Natural killer cell (primary cell): ENCODE data around the gene FLNA. TPM values are rescaled to one million over a fixed set of nuclear protein-coding genes. Genes with fewer than 3 reads are reported as not detected.
A peak's percentile ranks its signal among the peaks of the same experiment; 100 is the strongest.

Experiments
- ATAC-seq, 3 donors: fragments of 150-1000 bp in 2 of 3; fragments of 200-7000 bp in 1 of 3; cut with Tn5 transposase; 1 replicate in 1 of 3; 2 replicates in 2 of 3; pipeline ENCODE4 v1.10.0; 2021; ENCODE audit warnings: mild to moderate bottlenecking in 2 of 3, moderate library complexity in 2 of 3
- DNase-seq, 2 donors: peaks; one replicate each; pipeline versions ENCODE4 v3.0.0 to v3.0.0-alpha.2; 2013 to 2021; ENCODE audit warnings: mixed read lengths in 1 of 2
- H3K27ac ChIP-seq: one replicate; pipeline ENCODE4 v1.5.1; 2013; ENCODE audit warnings: mild to moderate bottlenecking, low read length
- H3K27me3 ChIP-seq: one replicate; pipeline ENCODE4 v1.6.1; 2013; ENCODE audit warnings: low read length; ENCODE audit not compliant: control insufficient read depth, insufficient read depth
- H3K36me3 ChIP-seq: one replicate; pipeline ENCODE4 v1.6.1; 2013; ENCODE audit warnings: low read length; ENCODE audit not compliant: control insufficient read depth, insufficient read depth
- H3K4me1 ChIP-seq: one replicate; pipeline ENCODE4 v1.6.1; 2013; ENCODE audit warnings: low read length; ENCODE audit not compliant: control insufficient read depth, insufficient read depth
- H3K4me3 ChIP-seq: one replicate; pipeline ENCODE4 v1.5.1; 2013; ENCODE audit warnings: low read length
- H3K9me3 ChIP-seq: one replicate; pipeline ENCODE4 v1.6.1; 2013; ENCODE audit warnings: low read length; ENCODE audit not compliant: control insufficient read depth, insufficient read depth
- H3K27ac Mint-ChIP-seq, 2 donors: one replicate each; pipeline ENCODE4 v1.8.0; 2022; ENCODE audit warnings: mild to moderate bottlenecking in 2 of 2, mixed read lengths in 2 of 2, moderate library complexity in 1 of 2
- H3K27me3 Mint-ChIP-seq, 2 donors: one replicate each; pipeline ENCODE4 v1.8.0; 2022; ENCODE audit warnings: low read depth in 2 of 2, mixed read lengths in 2 of 2
- H3K36me3 Mint-ChIP-seq: one replicate; pipeline ENCODE4 v1.8.0; 2022; ENCODE audit warnings: mixed read lengths
- H3K4me1 Mint-ChIP-seq, 2 donors: one replicate each; pipeline ENCODE4 v1.8.0; 2022; ENCODE audit warnings: mixed read lengths in 2 of 2
- H3K4me3 Mint-ChIP-seq: one replicate; pipeline ENCODE4 v1.8.0; 2022; ENCODE audit warnings: mild to moderate bottlenecking, moderate library complexity, mixed read lengths
- H3K9me3 Mint-ChIP-seq, 2 donors: one replicate each; pipeline ENCODE4 v1.8.0; 2022; ENCODE audit warnings: mixed read lengths in 2 of 2
- CTCF ChIP-seq: fragments of 200-600 bp; IDR thresholded peaks from one replicate; pipeline ENCODE4 v1.8.0; 2022; ENCODE audit warnings: antibody characterized with exemption
- WGBS: methylation state at CpG from one replicate; pipeline ENCODE4 v1.1.7; 2013; ENCODE audit warnings: missing lambda C conversion rate; ENCODE audit not compliant: insufficient coverage; 5-methylcytosine and 5-hydroxymethylcytosine counted together
- intact Hi-C: fragments of 100-400 bp; cut with micrococcal nuclease; formaldehyde crosslinking; loops from one replicate; pipeline ENCODE4 v1.14.2; 2022
- total RNA-seq, 4 donors: library from RNA; stranded (reverse); fragments of 120-200 nt in 1 of 4; gene quantifications; one replicate each; pipeline versions ENCODE4 v1.2.3 to v1.2.4, GENCODE V29; 2013 to 2022

Gene FLNA
- 1,000 to 10,000 TPM; 2,872 to 3,483 (median 2,927) TPM for total RNA-seq
- 930 TPM for total RNA-seq (2013)

- intact Hi-C loops, result loop anchor here (10.0 kb wide), 1 partner anchor 280 kb away; the partner anchor contains the start of gene MECP2
- Mint-ChIP-seq H3K36me3 (no peaks in the 10 kb centered on the region), H3K9me3 (no peaks in the 10 kb centered on the region), H3K27ac (peak within 1 kb of the TSS; percentile 95 to 97), H3K4me1 (peaks cover 12 to 14% of the 10 kb centered on the region in 2 donors), H3K27me3 (no peaks in the 10 kb centered on the region), H3K4me3 (peak within 1 kb of the TSS; percentile 76)
- peaks cover 47% of the 10 kb centered on the region for H3K4me1 ChIP-seq
- WGBS, result 9% methylated on average over 87 of the region's 95 CpGs
- H3K36me3 ChIP-seq, result no peaks in the 10 kb centered on the region
- H3K27ac ChIP-seq, result peak within 1 kb of the TSS; percentile 62
- ATAC-seq, result no peak
- peak within 1 kb of the TSS; percentile 34 for H3K4me3 ChIP-seq
- peak; percentile 38 to 54 for DNase-seq
- no peak for TF ChIP-seq CTCF
- no peaks in the 10 kb centered on the region for H3K27me3 ChIP-seq
- H3K9me3 ChIP-seq, result no peaks in the 10 kb centered on the region
These were observed at the start of gene FLNA for GRCh38 chrX:154374313-154375155. TSS of gene FLNA (minus strand) at chrX:154374634. CDS start at chrX:154371245, 3,389 bp downstream.

- H3K27ac ChIP-seq, result no peak overlapping the region
- intact Hi-C loops, result no loop called here
- 95% methylated on average over 10 of the region's 10 CpGs for WGBS
- no peak overlapping the region for H3K4me3 ChIP-seq
- no peak for ATAC-seq
- Mint-ChIP-seq H3K36me3 (no peaks in the 10 kb centered on the region), H3K4me1 (no peaks in the 10 kb centered on the region), H3K27ac (no peak overlapping the region), H3K27me3 (no peaks in the 10 kb centered on the region), H3K9me3 (no peaks in the 10 kb centered on the region), H3K4me3 (no peak overlapping the region)
- no peaks in the 10 kb centered on the region for H3K36me3 ChIP-seq
- TF ChIP-seq CTCF, result no peak
- no peak for DNase-seq
- H3K4me1 ChIP-seq, result no peaks in the 10 kb centered on the region
- no peaks in the 10 kb centered on the region for H3K27me3 ChIP-seq
- H3K9me3 ChIP-seq, result no peaks in the 10 kb centered on the region
These were observed 45.9 kb upstream of the FLNA start for GRCh38 chrX:154420402-154420756.

- Mint-ChIP-seq H3K4me1 (no peaks in the 10 kb centered on the region), H3K36me3 (no peaks in the 10 kb centered on the region), H3K27ac (no peak overlapping the region), H3K9me3 (no peaks in the 10 kb centered on the region), H3K4me3 (no peak overlapping the region), H3K27me3 (no peaks in the 10 kb centered on the region)
- H3K4me3 ChIP-seq, result no peak overlapping the region
- ATAC-seq, result no peak
- H3K27me3 ChIP-seq, result no peaks in the 10 kb centered on the region
- H3K27ac ChIP-seq, result no peak overlapping the region
- H3K9me3 ChIP-seq, result no peaks in the 10 kb centered on the region
- TF ChIP-seq CTCF, result no peak
- no peak for DNase-seq
- H3K36me3 ChIP-seq, result no peaks in the 10 kb centered on the region
- intact Hi-C loops, result no loop called here
- H3K4me1 ChIP-seq, result no peaks in the 10 kb centered on the region
- WGBS, result 91% methylated on average over 14 of the region's 19 CpGs
These were observed 45.4 kb upstream of the FLNA start for GRCh38 chrX:154419688-154420401.
